Measurements from ENCODE around the gene CYB561A3.

The CYB561A3 gene

DNA sequence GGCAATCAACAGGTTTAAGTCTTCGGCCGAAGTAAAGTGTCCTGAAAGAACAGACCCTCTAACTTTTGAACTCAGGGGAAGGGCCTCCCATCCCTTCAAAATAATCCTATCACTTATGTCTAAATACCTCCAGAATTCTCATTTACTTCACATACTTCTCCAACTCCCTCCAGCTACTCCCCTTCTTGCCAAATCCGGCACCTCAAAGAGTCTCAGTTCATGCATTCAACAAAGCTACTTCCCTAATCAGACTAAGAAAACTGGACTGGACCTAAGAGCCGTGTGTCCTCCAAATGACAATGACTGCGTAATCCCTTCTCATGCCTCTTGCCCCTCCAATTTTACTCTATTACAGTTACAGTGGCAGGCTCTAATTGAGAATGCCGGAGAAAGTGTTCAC is 30.0 kb downstream of the CYB561A3 start:
- in situ Hi-C loops (cut with HindIII; ENCODE audit: low sequenced_read_pairs) = no loop called here

DNA sequence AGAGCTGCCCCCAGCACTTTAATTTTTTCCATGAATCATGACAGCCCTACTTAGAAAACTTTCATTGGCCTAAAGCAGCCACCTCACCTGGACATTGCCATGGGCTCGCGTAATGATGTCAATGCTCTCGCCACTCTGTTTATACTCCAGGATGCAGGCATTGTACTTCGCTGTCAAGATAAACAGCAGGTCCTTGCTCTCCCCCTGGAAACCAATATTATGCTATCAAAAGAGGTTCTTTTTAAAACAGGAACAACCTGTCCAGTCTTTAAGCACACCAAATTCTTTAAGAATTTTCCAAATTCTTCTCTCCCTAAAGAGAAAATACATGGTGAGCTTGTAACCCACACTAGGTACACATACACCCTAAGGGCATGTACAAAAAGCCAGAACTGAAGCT is 31.8 kb downstream of the CYB561A3 start:
- in situ Hi-C loops (cut with HindIII; ENCODE audit: low sequenced_read_pairs) = loop anchor here (5.0 kb wide), 1 partner anchor 72 kb away; no protein-coding TSS in a partner anchor

DNA sequence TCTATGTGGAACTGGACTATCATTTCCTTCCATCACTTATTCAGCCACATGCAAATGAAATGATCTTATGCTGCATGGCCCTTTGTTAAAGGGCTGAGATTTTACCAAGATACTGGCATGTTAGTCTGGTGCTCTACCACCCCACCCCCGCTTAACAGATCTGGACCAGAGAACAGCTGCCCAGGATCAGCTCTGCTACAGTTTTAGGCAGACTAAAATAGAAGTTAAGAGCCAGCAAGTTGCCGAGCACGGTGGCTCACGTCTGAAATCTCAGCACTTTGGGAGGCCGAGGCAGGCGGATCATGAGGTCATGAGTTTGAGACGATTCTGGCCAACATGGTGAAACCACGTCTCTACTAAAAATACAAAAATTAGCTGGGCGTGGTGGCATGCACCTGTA is 33.3 kb downstream of the CYB561A3 start:
- in situ Hi-C loops (cut with HindIII; ENCODE audit: low sequenced_read_pairs) = loop anchor here (5.0 kb wide), 1 partner anchor 74 kb away; no protein-coding TSS in a partner anchor

DNA sequence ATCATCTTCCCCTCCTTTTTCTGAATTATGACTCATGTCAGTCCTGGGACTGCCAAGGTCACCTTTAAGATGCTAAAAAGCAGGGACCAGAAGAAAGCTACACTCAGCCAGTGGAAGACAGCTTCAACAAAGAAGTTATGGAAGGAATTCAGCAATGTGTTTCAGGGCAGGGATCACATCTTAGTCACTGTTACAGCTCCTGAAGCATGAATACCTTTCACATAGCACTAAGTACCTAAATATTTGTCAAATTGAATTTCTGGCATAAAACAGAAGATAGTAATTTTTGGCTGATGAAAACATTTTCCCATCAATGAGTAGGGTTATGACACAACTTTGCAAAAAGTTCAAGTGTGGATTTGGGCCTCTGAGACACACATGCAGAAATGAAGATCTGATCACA is 34.0 kb downstream of the CYB561A3 start:
- in situ Hi-C loops (cut with HindIII; ENCODE audit: low sequenced_read_pairs) = loop anchor here (5.0 kb wide), 1 partner anchor 75 kb away; no protein-coding TSS in a partner anchor

DNA sequence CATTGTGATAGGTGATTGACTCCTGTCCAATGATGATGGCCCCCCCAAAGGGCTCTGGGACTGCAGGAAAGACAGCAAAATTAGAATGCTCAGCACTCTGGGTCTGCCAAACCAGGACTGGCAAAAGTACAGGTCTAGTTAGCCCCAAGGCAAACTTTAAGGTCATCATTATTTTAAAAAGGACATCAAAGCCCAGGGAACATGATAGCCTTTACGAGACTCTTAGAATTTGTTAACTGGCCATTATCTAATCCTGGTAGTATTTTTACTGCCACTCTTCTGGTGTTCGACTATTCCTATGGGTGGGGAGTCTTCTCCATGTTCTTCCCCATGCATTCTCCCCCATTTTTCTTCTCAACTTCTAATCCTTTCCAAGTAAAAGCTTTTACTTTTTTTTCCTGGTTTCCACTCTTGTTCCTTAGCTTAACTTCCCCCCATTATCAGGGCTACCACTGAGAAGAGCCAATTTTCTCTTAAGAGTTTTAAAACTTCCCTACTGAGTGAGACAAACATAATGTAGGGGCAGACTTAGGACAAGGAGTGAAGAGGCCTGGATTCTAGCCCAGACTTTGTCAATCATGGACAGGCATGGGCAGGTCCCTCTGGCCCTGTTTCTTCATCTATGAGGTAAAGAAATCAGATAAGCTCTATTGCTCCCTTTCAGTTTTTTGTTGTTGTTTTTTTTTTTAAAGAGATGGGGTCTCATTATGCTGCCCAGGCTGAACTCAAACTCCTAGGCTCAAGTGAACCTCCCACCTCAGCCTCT is 35.9 kb downstream of the CYB561A3 start:
- in situ Hi-C loops (cut with HindIII; ENCODE audit: low sequenced_read_pairs) = loop anchor here (5.0 kb wide), 1 partner anchor 76 kb away; no protein-coding TSS in a partner anchor

DNA sequence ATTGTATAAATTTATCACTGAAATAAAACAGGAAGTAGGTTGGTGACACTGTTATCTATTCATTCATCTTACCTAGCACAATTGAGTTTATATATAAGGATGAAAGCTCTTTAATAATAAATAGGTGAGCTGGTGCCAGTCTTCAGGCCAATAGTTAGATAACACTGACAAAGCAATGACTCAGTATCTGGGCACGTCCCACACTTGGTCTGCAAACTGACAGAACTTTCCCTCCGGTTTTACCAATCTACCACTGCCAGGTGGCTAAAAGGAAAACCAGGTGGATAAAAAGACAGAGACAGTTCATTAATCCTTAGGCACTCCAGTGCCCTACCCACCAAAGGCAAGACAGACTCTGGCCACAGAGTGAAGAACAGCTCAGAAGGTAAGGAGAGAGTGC is 46.4 kb downstream of the CYB561A3 start:
- in situ Hi-C loops (cut with HindIII; ENCODE audit: low sequenced_read_pairs) = no loop called here

DNA sequence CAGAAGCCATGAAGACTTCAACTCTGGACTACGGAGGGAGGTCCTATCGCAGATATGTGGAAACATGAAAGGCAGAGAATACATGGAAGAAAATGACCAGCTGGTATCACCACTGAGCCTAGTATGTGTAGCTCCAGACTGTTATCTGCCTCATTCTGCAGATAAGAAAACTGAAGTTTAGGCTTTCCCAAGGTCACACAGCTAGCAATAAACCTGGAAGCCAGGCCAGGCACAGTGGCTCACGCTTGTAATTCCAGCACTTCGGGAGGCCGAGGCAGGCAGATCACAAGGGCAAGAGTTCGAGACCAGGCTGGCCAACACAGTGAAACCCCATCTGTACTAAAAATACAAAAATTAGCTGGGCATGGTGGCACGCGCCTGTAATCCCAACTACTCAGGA is 50.9 kb downstream of the CYB561A3 start:
- in situ Hi-C loops (cut with HindIII; ENCODE audit: low sequenced_read_pairs) = no loop called here

DNA sequence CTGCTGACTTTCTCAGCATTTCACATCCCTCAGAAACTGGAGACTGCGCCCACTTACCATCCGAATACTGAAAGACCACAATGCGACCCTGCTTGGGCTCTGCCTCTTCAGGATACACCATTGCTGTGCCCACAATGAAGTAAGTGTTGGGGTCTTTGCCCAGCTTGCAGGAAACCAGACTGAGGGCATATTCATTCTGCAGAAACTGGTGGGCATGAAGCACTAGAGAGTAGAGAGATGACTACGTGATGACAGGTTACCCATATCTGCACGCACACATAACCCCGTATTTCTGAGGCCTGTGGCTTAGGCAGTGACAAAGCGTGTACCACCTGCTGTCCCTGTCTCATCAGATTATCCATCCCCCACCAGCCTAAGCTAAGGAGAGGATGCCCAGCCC is 51.9 kb downstream of the CYB561A3 start:
- in situ Hi-C loops (cut with HindIII; ENCODE audit: low sequenced_read_pairs) = no loop called here

DNA sequence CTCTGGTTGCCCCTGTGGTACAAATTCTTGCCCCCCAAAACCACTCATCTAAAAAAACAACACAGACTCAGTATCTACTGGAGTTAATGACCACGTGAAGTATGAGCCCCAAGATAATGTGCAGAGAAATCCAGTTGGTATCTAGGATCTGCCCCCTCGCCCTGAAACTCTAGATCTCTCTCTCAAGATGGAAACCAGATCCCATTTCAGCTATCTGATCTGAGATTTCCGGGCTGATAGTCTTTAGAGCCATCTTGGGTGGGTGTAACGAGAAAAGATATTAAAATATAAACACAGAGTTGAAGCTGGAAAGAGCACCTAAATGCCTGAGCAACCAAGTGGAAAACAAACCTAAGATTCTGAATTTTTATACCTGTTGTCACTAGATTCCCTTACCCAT is 52.5 kb downstream of the CYB561A3 start:
- in situ Hi-C loops (cut with HindIII; ENCODE audit: low sequenced_read_pairs) = no loop called here

DNA sequence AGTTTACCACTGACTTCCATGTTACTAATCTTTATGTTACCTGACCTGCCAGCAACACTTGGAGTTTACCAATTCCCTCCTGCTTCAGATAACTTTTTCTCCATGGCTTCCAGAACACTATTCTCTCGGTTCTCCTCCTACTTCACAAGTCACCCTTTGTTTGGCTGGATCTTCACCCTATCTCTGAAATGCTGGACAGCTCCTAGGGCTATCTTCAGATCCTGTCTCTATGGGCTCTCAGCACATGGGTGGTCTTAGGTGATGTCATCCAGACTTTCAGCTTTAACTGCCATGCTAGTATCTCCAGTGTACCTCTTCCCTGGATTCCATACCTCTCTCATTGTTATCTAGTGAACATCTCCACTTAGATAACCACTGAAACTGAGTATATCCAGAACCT is 54.3 kb downstream of the CYB561A3 start:
- in situ Hi-C loops (cut with HindIII; ENCODE audit: low sequenced_read_pairs) = no loop called here

DNA sequence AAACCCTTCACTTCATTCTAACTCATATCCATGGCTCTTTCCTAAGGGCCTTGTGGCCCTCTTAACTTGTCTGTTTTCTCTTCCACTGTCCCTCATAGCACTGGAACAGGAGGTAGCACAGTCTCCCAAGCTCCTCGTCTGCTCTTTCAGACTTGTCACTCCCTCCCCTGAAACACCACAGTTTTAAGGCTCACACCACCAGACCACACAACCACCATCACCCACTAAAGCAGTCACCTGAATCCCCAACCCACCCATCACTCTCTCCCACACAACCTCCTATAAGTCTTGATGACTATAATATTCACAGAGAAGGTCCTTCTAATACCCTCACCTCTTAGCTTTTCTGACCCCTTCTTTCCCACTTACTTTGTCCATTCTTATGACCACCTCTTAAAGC is 55.5 kb downstream of the CYB561A3 start:
- in situ Hi-C loops (cut with HindIII; ENCODE audit: low sequenced_read_pairs) = no loop called here

DNA sequence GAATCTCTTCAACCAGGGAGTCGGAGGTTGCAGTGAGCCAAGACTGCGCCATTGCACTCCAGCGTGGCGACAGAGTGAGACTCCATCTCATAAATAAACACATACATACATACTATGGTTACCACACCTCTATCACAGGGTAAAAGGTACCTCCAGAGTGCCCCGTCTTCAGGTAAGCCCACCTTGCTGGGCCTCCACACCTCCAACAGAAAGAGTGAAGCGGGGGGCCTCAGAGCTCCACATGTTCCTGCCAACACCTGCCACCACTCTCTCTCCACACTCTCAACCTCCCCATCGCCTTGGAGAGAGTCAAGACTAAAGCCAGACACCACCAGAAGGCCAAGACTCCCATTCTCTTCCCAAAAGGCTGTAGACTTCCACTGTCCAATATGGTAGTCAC is 56.3 kb downstream of the CYB561A3 start:
- in situ Hi-C loops (cut with HindIII; ENCODE audit: low sequenced_read_pairs) = no loop called here

DNA sequence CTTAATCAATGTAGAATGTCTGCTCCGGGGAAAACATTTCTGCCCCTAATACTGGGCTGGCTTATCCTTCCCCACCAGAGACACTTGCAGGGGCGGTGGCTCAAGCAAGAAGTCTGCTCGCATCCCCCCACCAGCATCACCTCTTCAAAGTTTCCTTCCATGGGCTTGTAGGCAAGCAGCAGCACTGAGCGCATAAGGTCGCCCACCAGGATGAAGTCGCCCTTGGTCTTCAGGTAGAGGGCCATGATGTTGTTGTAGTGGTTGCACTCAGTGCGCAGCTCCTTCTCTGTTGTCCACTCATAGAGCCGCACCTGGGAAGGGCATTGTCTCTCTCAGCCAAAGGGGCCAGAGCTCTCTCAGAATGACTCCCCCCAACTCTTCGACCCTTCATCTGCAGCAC is 58.0 kb downstream of the CYB561A3 start:
- in situ Hi-C loops (cut with HindIII; ENCODE audit: low sequenced_read_pairs) = no loop called here

DNA sequence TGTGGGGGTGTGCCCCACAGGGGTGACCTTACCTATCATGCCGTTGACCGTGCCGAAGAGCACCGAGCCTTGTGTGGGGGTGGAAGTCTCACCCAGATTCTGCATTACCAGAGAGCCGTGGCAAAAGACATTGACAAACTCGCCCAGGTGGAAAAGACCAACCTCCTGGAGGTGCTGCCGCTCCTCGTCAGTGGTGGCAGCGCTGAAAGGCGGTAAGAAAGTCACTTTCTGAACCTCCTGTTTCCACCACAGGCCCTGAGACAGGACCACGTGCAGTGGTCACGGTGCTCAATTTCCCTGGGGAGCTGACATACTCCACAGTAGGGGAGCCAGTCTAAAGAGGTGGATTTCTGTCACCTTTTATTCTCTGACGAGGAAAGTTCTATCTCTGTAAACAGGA is 59.1 kb downstream of the CYB561A3 start:
- in situ Hi-C loops (cut with HindIII; ENCODE audit: low sequenced_read_pairs) = no loop called here
